H1 (cell line): ENCODE results near the gene KISS1. TPM values are rescaled to one million over a fixed set of nuclear protein-coding genes. Genes with fewer than 3 reads are reported as not detected.

ENCODE experiments used
- GTF2F1 ChIP-seq: IDR thresholded peaks from 2 replicates; pipeline ENCODE4 v1.6.1; 2012; ENCODE audit warnings: low read depth, low read length, improper control_type of control experiment, borderline replicate concordance
- KDM4A ChIP-seq: IDR thresholded peaks from one replicate; pipeline ENCODE4 v1.7.1; 2012; ENCODE audit warnings: low read depth, mild to moderate bottlenecking, moderate library complexity, low read length, inconsistent platforms; ENCODE audit not compliant: severe bottlenecking
- PHF8 ChIP-seq: fragments of 200-600 bp; sonication (generic); conservative IDR thresholded peaks from 2 replicates; pipeline ENCODE4 v1.7.1; 2012; ENCODE audit warnings: low read depth, mild to moderate bottlenecking, inconsistent platforms, low read length, moderate library complexity
- POU5F1 ChIP-seq: IDR thresholded peaks from 2 replicates; pipeline ENCODE4 v1.6.1; 2011; ENCODE audit warnings: low read depth, mild to moderate bottlenecking, low read length, moderate library complexity
- RFX5 ChIP-seq: IDR thresholded peaks from 2 replicates; pipeline ENCODE4 v1.6.1; 2011; ENCODE audit warnings: low read depth, low read length, improper control_type of control experiment, borderline replicate concordance
- TAF7 ChIP-seq: optimal IDR thresholded peaks from 2 replicates; pipeline ENCODE3; 2011; ENCODE audit warnings: low read depth, mild to moderate bottlenecking, inconsistent platforms, low read length, moderate library complexity, borderline replicate concordance
- USF2 ChIP-seq: IDR thresholded peaks from 2 replicates; pipeline ENCODE4 v1.6.1; 2011; ENCODE audit warnings: low read length, improper control_type of control experiment
- polyA plus RNA-seq, 7 experiments: library from polyadenylated mRNA; depleted of rRNA in 3 of 7; stranded (reverse) in 5 of 7; unstranded in 2 of 7; fragments of >200 nt in 5 of 7; fragments of 200-250 nt in 2 of 7; gene quantifications; 1 replicate in 5 of 7; 2 replicates in 1 of 7; 4 replicates in 1 of 7; pipeline versions ENCODE4 v1.2.1 to v1.2.3, GENCODE V29; 2011 to 2013; ENCODE audit warnings: missing spikeins in 2 of 7, mixed read lengths in 2 of 7
- total RNA-seq: library from RNA; stranded (reverse); fragmentation: NEBNext Ultra II Directional; extraction: Animal tissue kit (Norgen Biotek cat#: 25700); gene quantifications from 2 replicates; pipeline ENCODE4 v1.2.1, GENCODE V29; 2021

KISS1 gene
- total and polyA plus RNA-seq, 2 of the 8 experiments (the other 6 are each of a cell fraction or from before 2014, with no cell fraction given): 0.71 TPM; not detected in 1

GRCh38 chr1:204154568-204155255 lies 41.6 kb downstream of the KISS1 start (continued):
- no peak for TF ChIP-seq GTF2F1
- TF ChIP-seq RFX5: no peak
- TF ChIP-seq PHF8: no peak
- no peak for TF ChIP-seq TAF7
- TF ChIP-seq USF2: no peak
- no peak for TF ChIP-seq POU5F1
- TF ChIP-seq KDM4A: no peak
